GM23338 (cell line): ENCODE measurements around the gene DENR. TPM values are rescaled to one million over a fixed set of nuclear protein-coding genes. Genes with fewer than 3 reads are reported as not detected.

Source experiments
- ATAC-seq: fragments of 200-7000 bp; cut with Tn5 transposase; 3 replicates; pipeline ENCODE4 v1.9.1; 2020
- DNase-seq: peaks from one replicate; pipeline ENCODE4 v3.0.0-alpha.2; 2015; ENCODE audit warnings: low spot score
- H2AFZ ChIP-seq: fragments of 200-600 bp; sonication (generic); 2 replicates; pipeline ENCODE4 v1.8.0; 2016; ENCODE audit warnings: antibody characterized with exemption, mild to moderate bottlenecking, moderate library complexity
- H3F3A ChIP-seq: fragments of 200-600 bp; sonication (generic); replicated peaks from 2 replicates; pipeline ENCODE4 v1.8.0; 2017; ENCODE audit warnings: antibody characterized with exemption, mixed run types, low read depth
- H3K27ac ChIP-seq: fragments of 200-600 bp; sonication (generic); 2 replicates; pipeline ENCODE4 v1.6.1; 2016; ENCODE audit warnings: low read depth
- H3K27me3 ChIP-seq: fragments of 200-600 bp; sonication (generic); 2 replicates; pipeline ENCODE4 v1.8.0; 2016; ENCODE audit warnings: mild to moderate bottlenecking, mixed run types, moderate library complexity; ENCODE audit not compliant: insufficient read depth
- H3K36me3 ChIP-seq: fragments of 200-600 bp; sonication (generic); 2 replicates; pipeline ENCODE4 v1.8.0; 2016; ENCODE audit warnings: mild to moderate bottlenecking; ENCODE audit not compliant: insufficient read depth
- H3K4me1 ChIP-seq: fragments of 200-600 bp; sonication (generic); 2 replicates; pipeline ENCODE4 v1.8.0; 2016; ENCODE audit warnings: mild to moderate bottlenecking, moderate library complexity; ENCODE audit not compliant: insufficient read depth
- H3K4me2 ChIP-seq: fragments of 200-600 bp; sonication (generic); 2 replicates; pipeline ENCODE4 v1.7.1; 2017; ENCODE audit warnings: mixed run types
- H3K4me3 ChIP-seq: fragments of 200-600 bp; sonication (generic); 2 replicates; pipeline ENCODE4 v1.6.1; 2016; ENCODE audit warnings: mixed run types
- H3K79me2 ChIP-seq: fragments of 200-600 bp; sonication (generic); replicated peaks from 2 replicates; pipeline ENCODE4 v1.8.0; 2017; ENCODE audit warnings: mild to moderate bottlenecking; ENCODE audit not compliant: insufficient read depth
- H3K9me2 ChIP-seq: fragments of 200-600 bp; sonication (generic); 2 replicates; pipeline ENCODE4 v1.8.0; 2017; ENCODE audit not compliant: insufficient read depth
- H4K20me1 ChIP-seq: fragments of 200-600 bp; sonication (generic); replicated peaks from 2 replicates; pipeline ENCODE4 v1.8.0; 2017; ENCODE audit warnings: mild to moderate bottlenecking; ENCODE audit not compliant: insufficient read depth
- H3K27ac Mint-ChIP-seq: 2 replicates; pipeline ENCODE4 v1.8.0; 2020; ENCODE audit warnings: inconsistent platforms, mild to moderate bottlenecking, moderate library complexity, mixed read lengths
- H3K27me3 Mint-ChIP-seq: 3 replicates; pipeline ENCODE4 v1.8.0; 2022; ENCODE audit warnings: low read depth, mild to moderate bottlenecking, moderate library complexity, mixed read lengths, inconsistent platforms; ENCODE audit not compliant: insufficient read depth, poor library complexity
- H3K36me3 Mint-ChIP-seq: 3 replicates; pipeline ENCODE4 v1.8.0; 2021; ENCODE audit warnings: low read depth, mild to moderate bottlenecking, inconsistent platforms, moderate library complexity, mixed read lengths
- H3K4me1 Mint-ChIP-seq: 3 replicates; pipeline ENCODE4 v1.8.0; 2020; ENCODE audit warnings: mild to moderate bottlenecking, inconsistent platforms, mixed read lengths
- H3K4me3 Mint-ChIP-seq: 3 replicates; pipeline ENCODE4 v1.8.0; 2021; ENCODE audit warnings: moderate library complexity, mild to moderate bottlenecking, inconsistent platforms, mixed read lengths
- H3K9me3 Mint-ChIP-seq: 3 replicates; pipeline ENCODE4 v1.8.0; 2020; ENCODE audit warnings: moderate library complexity, mild to moderate bottlenecking, inconsistent platforms, mixed read lengths
- CREB1 ChIP-seq: fragments of 250-450 bp; sonication (Bioruptor Pico); IDR thresholded peaks from 2 replicates; pipeline ENCODE4 v1.5.0; 2020; ENCODE audit warnings: low read depth, mild to moderate bottlenecking, moderate library complexity
- CTCF ChIP-seq, 2 experiments: fragments of 200-600 bp in 1 of 2; sonication (generic) in 1 of 2; conservative IDR thresholded peaks; 2 replicates each; pipeline versions ENCODE4 v1.5.1 to v1.6.1; 2016 to 2017; ENCODE audit warnings: antibody characterized with exemption in 2 of 2, low read depth in 2 of 2, mild to moderate bottlenecking in 2 of 2, moderate library complexity in 1 of 2
- ETS1 ChIP-seq: IDR thresholded peaks from 2 replicates; pipeline ENCODE4 v1.6.1; 2016; ENCODE audit warnings: antibody characterized with exemption
- EZH2 ChIP-seq: fragments of 200-600 bp; sonication (generic); IDR thresholded peaks from one replicate; pipeline ENCODE4 v1.8.0; 2017; ENCODE audit warnings: antibody characterized with exemption, mild to moderate bottlenecking, low read depth; ENCODE audit not compliant: unreplicated experiment
- EZH2phosphoT487 ChIP-seq: fragments of 200-600 bp; sonication (generic); IDR thresholded peaks from one replicate; pipeline ENCODE4 v1.8.1; 2018; ENCODE audit warnings: antibody characterized with exemption; ENCODE audit not compliant: unreplicated experiment
- JUNB ChIP-seq: IDR thresholded peaks from one replicate; pipeline ENCODE4 v1.6.1; 2016; ENCODE audit warnings: antibody characterized with exemption; ENCODE audit not compliant: unreplicated experiment
- NANOG ChIP-seq: IDR thresholded peaks from 2 replicates; pipeline ENCODE4 v1.6.1; 2016; ENCODE audit warnings: antibody characterized with exemption, borderline replicate concordance
- POLR2AphosphoS5 ChIP-seq: IDR thresholded peaks from 2 replicates; pipeline ENCODE4 v1.6.1; 2016; ENCODE audit warnings: antibody characterized with exemption, low read depth
- REST ChIP-seq: IDR thresholded peaks from one replicate; pipeline ENCODE4 v1.6.1; 2018; ENCODE audit warnings: antibody characterized with exemption; ENCODE audit not compliant: unreplicated experiment
- STAT1 ChIP-seq: IDR thresholded peaks from one replicate; pipeline ENCODE4 v1.6.1; 2016; ENCODE audit warnings: antibody characterized with exemption; ENCODE audit not compliant: unreplicated experiment
- ZNF114 ChIP-seq: fragments of 250-450 bp; sonication (Bioruptor Pico); IDR thresholded peaks from 2 replicates; pipeline ENCODE4 v1.5.0; 2020; ENCODE audit warnings: mild to moderate bottlenecking, moderate library complexity
- ZNF331 ChIP-seq: fragments of 250-450 bp; sonication (Bioruptor Pico); IDR thresholded peaks from 2 replicates; pipeline ENCODE4 v1.5.0; 2020; ENCODE audit warnings: low read depth, mild to moderate bottlenecking, moderate library complexity
- polyA plus RNA-seq: library from polyadenylated mRNA; unstranded; fragments of >200 nt; fragmentation: Nextera tagmentation; extraction: Ambion mirVana; gene quantifications from 2 replicates; pipeline ENCODE4 v1.2.1, GENCODE V29; 2016
- total RNA-seq: library from RNA; depleted of rRNA; stranded (reverse); fragments of >200 nt; shearing (Covaris generic); gene quantifications from 2 replicates; pipeline ENCODE4 v1.2.3, GENCODE V29; 2014

The DENR gene
- total and polyA plus RNA-seq, 2 experiments from 2014 or later, result 55.2 to 130 TPM

- no peak for TF ChIP-seq NANOG
- no peak for TF ChIP-seq ETS1
- no peak for TF ChIP-seq EZH2
- TF ChIP-seq ZNF114 (CRISPR knock-in tag), result no peak
These were observed 20.5 kb upstream of the DENR start (continued) for GRCh38 chr12:122732170-122732569.

GRCh38 chr12:122732611-122733010, 20.0 kb upstream of the DENR start:
- H3K4me1 Mint-ChIP-seq, result peaks cover 7% of the 10 kb centered on the region; the same call in 2 of the 3 replicates
- no peak overlapping the region for H3K4me3 ChIP-seq
- no peaks in the 10 kb centered on the region for H4K20me1 ChIP-seq
- H3K9me3 Mint-ChIP-seq, result peaks cover 2% of the 10 kb centered on the region; the same call in 2 of the 3 replicates
- no peaks in the 10 kb centered on the region for H3K36me3 Mint-ChIP-seq
- no peaks in the 10 kb centered on the region for H3F3A ChIP-seq
- H3K36me3 ChIP-seq, result no peaks in the 10 kb centered on the region
- no peak overlapping the region for H3K27ac ChIP-seq
- DNase-seq, result no peak
- no peaks in the 10 kb centered on the region for H3K4me1 ChIP-seq
- no peak overlapping the region for H3K27ac Mint-ChIP-seq
- no peak overlapping the region for H2AFZ ChIP-seq
- no peaks in the 10 kb centered on the region for H3K9me2 ChIP-seq
- H3K4me2 ChIP-seq, result no peak overlapping the region
- H3K27me3 ChIP-seq, result no peaks in the 10 kb centered on the region
- no peak overlapping the region for H3K4me3 Mint-ChIP-seq
- H3K27me3 Mint-ChIP-seq, result peaks cover 6% of the 10 kb centered on the region
- no peaks in the 10 kb centered on the region for H3K79me2 ChIP-seq
- ATAC-seq, result no peak
- TF ChIP-seq CREB1 (CRISPR knock-in tag) (no peak), EZH2phosphoT487 (no peak), CTCF (conservative IDR thresholded peaks at IDR 0.05; ENCODE audit: low read depth in 2 of 2) (no peak), EZH2 (no peak), ZNF331 (CRISPR knock-in tag) (no peak), STAT1 (no peak), ETS1 (no peak), POLR2AphosphoS5 (no peak), REST (no peak), ZNF114 (CRISPR knock-in tag) (no peak), JUNB (no peak), NANOG (no peak)
